HG02981 (cell line): ENCODE data around the gene COBL.

Experiments
- ATAC-seq: cut with Tn5 transposase; IDR thresholded peaks from one replicate; pipeline ENCODE4 v1.9.1; 2021; ENCODE audit warnings: mild to moderate bottlenecking, moderate library complexity; ENCODE audit not compliant: unreplicated experiment

Gene COBL

GRCh38 chr7:51234609-51235308 lies 81.8 kb downstream of the COBL start:
- no peak for ATAC-seq

DNA sequence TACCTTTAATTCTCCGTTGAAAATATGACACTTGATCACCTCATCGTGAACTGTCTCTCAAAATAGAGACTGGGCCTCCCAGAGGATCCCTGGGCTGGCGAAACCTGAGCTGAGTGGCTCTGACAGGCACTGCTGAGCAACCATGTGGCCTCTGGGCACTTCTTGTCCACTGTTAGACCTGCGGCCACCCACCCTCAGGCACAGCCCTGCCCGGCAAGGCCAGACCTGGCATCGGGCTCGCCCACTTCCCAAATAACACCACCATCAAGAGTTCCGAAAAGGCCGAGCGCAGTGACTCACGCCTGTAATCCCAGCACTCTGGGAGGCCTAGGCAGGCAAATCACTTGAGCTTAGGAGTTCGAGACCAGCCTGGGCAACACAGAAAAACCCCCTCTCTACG lies 82.5 kb downstream of the COBL start:
- ATAC-seq, result no peak

- no peak for ATAC-seq
Observed at GRCh38 chr7:51233374-51233773, 83.2 kb downstream of the COBL start.

GRCh38 chr7:51230723-51231122 lies 85.9 kb downstream of the COBL start:
- ATAC-seq, result no peak

- ATAC-seq, result no peak
Observed at GRCh38 chr7:51230324-51230625, 86.3 kb downstream of the COBL start.

GRCh38 chr7:51229620-51230323 lies 86.8 kb downstream of the COBL start:
- ATAC-seq, result no peak

GRCh38 chr7:51229106-51229537 lies 87.5 kb downstream of the COBL start:
- ATAC-seq, result no peak

DNA sequence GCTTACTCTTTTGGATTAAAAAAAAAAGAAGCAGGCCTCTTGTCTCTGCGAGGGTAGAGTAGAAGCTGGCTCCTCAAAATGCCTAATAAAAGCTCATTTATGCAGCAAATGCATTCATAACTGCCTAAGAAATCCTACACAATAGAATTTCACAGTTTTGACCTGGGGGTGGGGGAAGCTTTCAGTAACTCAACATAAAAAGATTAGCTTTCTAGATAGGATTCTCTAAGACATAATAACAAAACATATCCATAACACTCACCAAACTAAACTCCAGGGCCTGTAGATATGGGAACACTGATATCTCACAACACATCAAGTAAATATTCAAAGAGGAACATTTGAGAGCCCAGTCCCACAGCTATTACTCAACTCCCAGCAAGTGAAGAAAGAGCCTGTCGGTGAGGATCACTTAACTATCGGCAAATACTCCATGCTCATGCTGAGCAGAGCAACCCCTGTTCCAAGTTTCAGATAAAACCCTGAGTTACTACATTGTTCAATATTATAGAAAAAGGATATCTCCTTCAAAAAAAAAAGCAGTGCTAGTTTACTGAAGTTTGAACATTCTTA lies 88.1 kb downstream of the COBL start:
- ATAC-seq, result no peak

DNA sequence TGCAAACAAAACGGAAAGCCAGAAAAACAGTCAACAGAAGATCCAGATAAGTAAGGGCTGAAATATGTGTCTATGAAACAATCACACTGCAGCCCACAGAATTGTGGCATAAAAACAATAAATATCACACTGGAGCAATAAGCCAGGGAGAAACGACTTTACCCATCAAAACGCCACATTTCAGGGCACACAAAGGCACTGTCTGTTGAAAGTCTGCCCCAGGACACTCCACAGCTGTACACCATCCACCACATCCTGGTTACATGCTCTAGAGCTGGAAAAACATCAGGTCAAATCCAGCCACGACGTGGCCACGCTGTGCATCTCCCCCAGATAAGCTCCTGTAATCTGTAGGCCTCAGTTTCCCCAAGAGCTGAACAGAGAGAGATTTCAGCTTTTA lies 88.7 kb downstream of the COBL start:
- ATAC-seq, result no peak

GRCh38 chr7:51226916-51227535 lies 89.6 kb downstream of the COBL start:
- ATAC-seq, result no peak

- ATAC-seq, result no peak
Observed at GRCh38 chr7:51226063-51226755, 90.4 kb downstream of the COBL start.

DNA sequence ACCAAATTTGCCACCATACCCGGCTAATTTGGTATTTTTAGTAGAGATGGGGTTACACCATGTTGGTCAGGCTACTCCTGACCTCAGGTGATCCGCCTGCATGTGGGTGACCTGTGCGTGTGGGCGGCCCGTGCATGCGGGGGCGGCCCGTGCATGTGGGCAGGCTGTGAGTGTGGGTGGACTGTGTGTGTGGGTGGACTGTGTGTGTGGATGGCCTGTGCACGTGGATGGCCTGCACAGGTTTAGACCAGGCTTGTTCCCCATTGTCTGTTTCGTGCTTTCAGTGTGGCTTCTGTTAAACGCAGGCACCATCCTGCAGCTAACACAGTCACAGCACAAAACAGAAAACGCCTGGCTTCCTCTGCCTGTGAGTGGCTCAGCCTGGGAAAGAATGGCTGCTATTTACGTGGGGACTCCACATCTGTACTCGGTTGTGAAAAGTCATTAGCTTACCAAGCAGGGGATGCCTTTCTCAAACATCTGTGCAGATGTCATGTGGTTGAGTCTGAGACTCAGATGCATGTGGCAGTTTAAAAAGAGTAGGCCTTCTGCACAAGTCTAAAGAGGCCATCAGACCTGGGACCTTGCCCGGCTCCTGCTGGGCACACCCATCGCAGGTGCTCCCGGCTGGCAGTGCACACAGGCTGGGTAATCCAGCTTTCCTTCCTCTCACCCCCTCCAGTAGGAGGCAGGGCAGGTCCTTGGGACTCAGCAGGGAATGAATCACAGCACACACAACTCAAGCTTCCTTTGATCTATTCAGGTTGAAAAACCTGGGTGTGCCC lies 91.6 kb downstream of the COBL start:
- ATAC-seq, result no peak

GRCh38 chr7:51223505-51223904 lies 93.1 kb downstream of the COBL start:
- ATAC-seq, result no peak

DNA sequence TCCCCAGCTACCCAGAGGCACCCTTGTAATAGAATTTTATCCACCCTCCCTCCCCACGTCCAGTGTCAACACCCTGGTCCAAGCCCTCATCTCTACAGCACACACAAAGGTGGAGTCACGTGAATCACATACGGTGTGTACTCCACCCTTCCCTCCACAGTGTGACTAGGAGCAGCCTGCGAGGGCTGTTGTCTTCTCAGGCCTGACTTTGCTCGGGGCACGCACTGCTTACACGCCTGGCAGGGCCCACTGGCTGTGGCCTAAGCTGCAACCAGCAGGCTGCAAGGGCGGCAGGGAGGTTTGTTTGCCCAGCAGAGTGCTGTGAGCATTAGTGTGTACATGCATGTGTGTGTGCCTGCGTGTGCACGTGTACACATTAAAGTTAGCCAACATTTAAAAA lies 93.7 kb downstream of the COBL start:
- no peak for ATAC-seq

DNA sequence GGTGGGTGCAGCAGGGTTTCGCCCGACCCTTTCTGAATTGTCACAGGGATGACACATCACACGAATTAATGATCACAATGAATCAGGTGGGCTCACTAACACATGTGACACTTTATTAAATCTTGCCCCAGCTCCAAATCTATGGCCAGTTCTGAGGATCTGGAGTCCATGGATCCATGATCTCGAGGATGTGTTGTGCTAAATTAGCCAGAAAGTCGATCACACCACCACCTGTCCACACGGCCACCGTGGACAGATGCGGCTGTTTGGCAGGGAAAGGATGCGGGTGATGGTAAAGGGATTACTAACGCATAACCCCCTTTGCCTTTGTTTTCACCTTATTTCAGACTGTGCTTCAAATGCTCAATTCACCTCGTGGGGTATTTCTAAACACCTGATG lies 96.4 kb downstream of the COBL start:
- no peak for ATAC-seq

DNA sequence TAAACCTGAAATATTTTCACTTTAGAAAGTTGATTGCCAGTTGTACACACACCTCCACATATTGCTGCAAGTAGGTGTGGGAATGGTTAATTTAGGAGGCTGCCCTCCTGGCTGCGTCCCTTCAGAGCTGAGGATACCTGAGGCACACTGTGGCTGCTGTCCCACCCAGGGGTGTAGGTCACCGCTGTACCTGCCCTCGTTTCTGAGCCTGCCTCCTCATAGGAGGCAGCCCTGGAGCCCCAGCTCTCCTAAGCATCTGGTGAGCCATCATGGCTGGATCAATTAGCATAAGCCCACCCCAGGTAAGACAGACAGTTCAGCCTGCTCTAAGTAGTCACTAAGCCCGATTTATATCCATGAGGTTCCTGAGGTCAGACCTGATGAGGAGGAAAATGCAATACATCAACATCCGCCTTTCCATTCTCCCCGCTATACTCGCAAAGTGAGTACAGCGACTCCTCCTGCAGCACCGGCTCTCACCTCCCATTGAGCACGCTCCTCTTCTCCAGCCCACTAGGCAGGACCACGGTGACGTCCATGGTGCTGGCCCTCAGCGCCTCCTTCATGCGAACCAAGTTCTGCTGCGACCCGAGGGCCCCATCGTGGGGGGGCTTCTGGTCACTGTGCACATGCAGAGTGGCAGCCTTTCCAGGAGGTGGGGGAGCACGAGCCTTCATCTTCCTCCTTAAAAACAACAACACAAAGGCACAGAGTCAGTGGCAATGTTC lies 97.2 kb downstream of the COBL start:
- ATAC-seq, result no peak

DNA sequence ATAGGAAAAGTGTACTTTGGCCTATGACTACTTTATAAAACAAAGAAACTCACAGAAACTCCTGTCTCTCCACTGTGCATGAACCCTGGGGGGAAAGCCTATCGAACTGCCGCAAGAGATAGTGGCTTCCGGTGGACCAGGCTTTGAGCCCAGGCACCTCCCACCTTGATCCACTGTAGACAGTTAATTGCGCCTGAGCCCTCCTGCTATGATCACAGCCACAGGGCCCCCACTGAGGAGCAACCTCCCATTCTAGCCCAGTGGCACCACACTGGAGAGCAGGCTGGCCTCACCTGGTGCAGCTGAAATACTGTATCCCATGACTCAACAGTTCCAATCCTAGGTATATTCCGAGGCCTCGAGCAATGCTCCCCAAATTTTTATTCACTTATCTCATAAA lies 98.8 kb downstream of the COBL start:
- ATAC-seq, result no peak

GRCh38 chr7:51214098-51214497 lies 102.5 kb downstream of the COBL start:
- no peak for ATAC-seq

DNA sequence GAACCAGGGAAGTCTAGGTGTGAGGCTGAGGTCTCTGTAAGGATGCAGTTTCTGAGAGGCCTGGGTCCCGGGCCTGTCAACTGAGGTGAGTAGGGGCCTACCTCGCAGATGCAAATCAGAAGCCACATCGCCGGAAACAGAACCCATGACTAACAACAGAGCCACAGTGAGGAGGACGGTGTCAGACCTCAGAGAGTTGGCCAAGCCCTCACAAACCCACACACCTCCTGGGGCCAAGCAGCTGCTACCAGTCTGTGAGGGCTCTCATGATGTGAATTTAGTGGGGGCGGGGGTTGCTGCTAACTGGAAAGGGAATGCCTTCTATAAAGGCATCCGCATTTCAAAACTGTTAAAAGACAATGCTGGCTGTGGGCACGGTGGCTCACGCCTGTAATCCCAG lies 103.0 kb downstream of the COBL start:
- ATAC-seq, result no peak

GRCh38 chr7:51210766-51211165 lies 105.8 kb downstream of the COBL start:
- ATAC-seq, result no peak
